Spleen (tissue), 7 donors: Measurements from ENCODE around the gene CACNA1D.

Source experiments
- CTCF ChIP-seq, 11 experiments: fragments of 200-600 bp in 7 of 11; fragments of 450-650 bp in 4 of 11; sonication (generic) in 4 of 11; IDR thresholded peaks in 8 of 11; conservative IDR thresholded peaks in 3 of 11; 1 replicate in 7 of 11; 2 replicates in 4 of 11; pipeline versions ENCODE4 v1.4.0 to v1.8.0; 2016 to 2021; ENCODE audit warnings: antibody characterized with exemption in 11 of 11, inconsistent platforms in 4 of 11, mild to moderate bottlenecking in 1 of 11
- POLR2A ChIP-seq, 3 donors: fragments of 450-650 bp; IDR thresholded peaks; one replicate each; pipeline ENCODE4 v1.5.1; 2017; ENCODE audit warnings: antibody characterized with exemption in 3 of 3, mild to moderate bottlenecking in 1 of 3
- donor health status: DM: no; HTN: no; CAD: no; lungs with moderate emphysema.
- donor health status: DM: no; HTN: no; CAD: no.
- donor health status: DM: no; HTN: no; CAD: no.

GRCh38 chr3:53642211-53642610, 147.8 kb downstream of the CACNA1D start:
- TF ChIP-seq POLR2A (IDR thresholded peaks at IDR 0.05), result no peak
- no peak for TF ChIP-seq CTCF (IDR thresholded peaks at IDR 0.05 in 8 of 11, conservative IDR thresholded peaks at IDR 0.05 in 3 of 11)
